Smooth muscle cell (in vitro differentiated cells): ENCODE measurements around the gene RPL9. TPM values are rescaled to one million over a fixed set of nuclear protein-coding genes. Genes with fewer than 3 reads are reported as not detected.
A peak's percentile ranks its signal among the peaks of the same experiment; 100 is the strongest.

Experiments
- DNase-seq: peaks from one replicate; lab custom pipeline; 2025; ENCODE audit not compliant: unreplicated experiment; lab: John Stamatoyannopoulos, UW
- H2AFZ ChIP-seq: fragments of 200-600 bp; sonication (generic); 2 replicates; pipeline ENCODE4 v1.6.0; 2016; ENCODE audit warnings: antibody characterized with exemption, low read depth, mild to moderate bottlenecking
- H3F3A ChIP-seq: fragments of 200-600 bp; sonication (generic); 2 replicates; pipeline ENCODE4 v1.6.0; 2017; ENCODE audit warnings: antibody characterized with exemption, low read depth
- H3K27ac ChIP-seq: fragments of 200-600 bp; sonication (generic); 2 replicates; pipeline ENCODE4 v1.5.1; 2016; ENCODE audit warnings: low read depth, mild to moderate bottlenecking
- H3K27me3 ChIP-seq: fragments of 200-600 bp; sonication (generic); 2 replicates; pipeline ENCODE4 v1.6.1; 2016; ENCODE audit warnings: low read depth, mild to moderate bottlenecking
- H3K36me3 ChIP-seq: fragments of 200-600 bp; sonication (generic); 2 replicates; pipeline ENCODE4 v1.5.1; 2016; ENCODE audit warnings: low read depth
- H3K4me1 ChIP-seq: fragments of 200-600 bp; sonication (generic); 2 replicates; pipeline ENCODE4 v1.5.1; 2016; ENCODE audit warnings: low read depth
- H3K4me2 ChIP-seq: fragments of 200-600 bp; sonication (generic); 2 replicates; pipeline ENCODE4 v1.6.0; 2016; ENCODE audit warnings: mild to moderate bottlenecking
- H3K4me3 ChIP-seq: fragments of 200-600 bp; sonication (generic); 2 replicates; pipeline ENCODE4 v1.5.1; 2016; ENCODE audit warnings: mild to moderate bottlenecking
- H3K79me2 ChIP-seq: fragments of 200-600 bp; sonication (generic); 2 replicates; pipeline ENCODE4 v1.6.0; 2016; ENCODE audit warnings: low read depth, mild to moderate bottlenecking
- H3K9ac ChIP-seq: fragments of 200-600 bp; sonication (generic); 2 replicates; pipeline ENCODE4 v1.6.0; 2016; ENCODE audit warnings: low read depth
- H3K9me3 ChIP-seq: fragments of 200-600 bp; sonication (generic); replicated peaks from 2 replicates; pipeline ENCODE4 v1.5.1; 2016; ENCODE audit warnings: low read depth
- H4K20me1 ChIP-seq: fragments of 200-600 bp; sonication (generic); 2 replicates; pipeline ENCODE4 v1.6.0; 2016; ENCODE audit warnings: low read depth
- WGBS: methylation state at CpG from one replicate; pipeline ENCODE4 v1.1.7; 2016; ENCODE audit warnings: low lambda C conversion rate; 5-methylcytosine and 5-hydroxymethylcytosine counted together
- polyA plus RNA-seq: library from polyadenylated mRNA; unstranded; fragments of >200 nt; fragmentation: Nextera tagmentation; extraction: Ambion mirVana; gene quantifications from 2 replicates; pipeline ENCODE4 v1.2.1, GENCODE V29; 2016
- total RNA-seq: library from RNA; depleted of rRNA; stranded (reverse); fragments of >200 nt; gene quantifications from 2 replicates; pipeline ENCODE4 v1.2.3, GENCODE V29; 2014
- TF ChIP-seq, protein P1 (sequence below): fragments of 200-600 bp; sonication (generic); IDR thresholded peaks from 2 replicates; pipeline ENCODE4 v1.5.1; 2017; ENCODE audit warnings: borderline replicate concordance, mild to moderate bottlenecking, antibody characterized with exemption; ENCODE audit not compliant: insufficient read depth, poor library complexity, severe bottlenecking

Gene RPL9
- total and polyA plus RNA-seq, 2 experiments from 2014 or later: 506 to 3,249 TPM

DNA sequence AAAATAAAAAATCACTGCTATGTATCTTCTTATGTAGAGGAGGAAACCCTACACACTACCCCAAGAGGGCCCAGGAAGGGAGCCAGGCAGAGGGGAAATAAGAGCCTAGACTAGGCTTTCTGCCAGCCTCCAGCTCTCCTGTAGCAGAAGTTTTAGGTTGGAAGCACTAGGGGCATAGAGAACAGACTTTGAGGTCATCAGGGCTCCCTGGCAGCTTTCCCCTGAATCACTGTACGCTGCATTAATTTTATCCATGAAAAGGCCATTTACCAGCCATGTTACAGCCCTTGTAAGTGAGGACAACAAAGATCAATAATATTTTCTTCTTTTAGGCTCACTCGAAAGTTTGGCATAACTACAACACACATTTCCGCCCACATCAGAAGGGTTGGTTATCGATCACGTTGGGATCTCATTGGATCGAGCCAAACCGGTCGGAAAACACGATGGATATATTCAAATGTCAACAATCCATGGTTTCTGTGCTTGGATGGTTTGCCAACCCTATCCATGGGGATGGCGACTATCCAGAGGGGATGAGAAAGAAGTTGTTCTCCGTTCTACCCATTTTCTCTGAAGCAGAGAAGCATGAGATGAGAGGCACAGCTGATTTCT, 24.7 kb downstream of the RPL9 start:
- Histone ChIP-seq H3K79me2 (no peaks in the 10 kb centered on the region), H3K27ac (no peak overlapping the region)

DNA sequence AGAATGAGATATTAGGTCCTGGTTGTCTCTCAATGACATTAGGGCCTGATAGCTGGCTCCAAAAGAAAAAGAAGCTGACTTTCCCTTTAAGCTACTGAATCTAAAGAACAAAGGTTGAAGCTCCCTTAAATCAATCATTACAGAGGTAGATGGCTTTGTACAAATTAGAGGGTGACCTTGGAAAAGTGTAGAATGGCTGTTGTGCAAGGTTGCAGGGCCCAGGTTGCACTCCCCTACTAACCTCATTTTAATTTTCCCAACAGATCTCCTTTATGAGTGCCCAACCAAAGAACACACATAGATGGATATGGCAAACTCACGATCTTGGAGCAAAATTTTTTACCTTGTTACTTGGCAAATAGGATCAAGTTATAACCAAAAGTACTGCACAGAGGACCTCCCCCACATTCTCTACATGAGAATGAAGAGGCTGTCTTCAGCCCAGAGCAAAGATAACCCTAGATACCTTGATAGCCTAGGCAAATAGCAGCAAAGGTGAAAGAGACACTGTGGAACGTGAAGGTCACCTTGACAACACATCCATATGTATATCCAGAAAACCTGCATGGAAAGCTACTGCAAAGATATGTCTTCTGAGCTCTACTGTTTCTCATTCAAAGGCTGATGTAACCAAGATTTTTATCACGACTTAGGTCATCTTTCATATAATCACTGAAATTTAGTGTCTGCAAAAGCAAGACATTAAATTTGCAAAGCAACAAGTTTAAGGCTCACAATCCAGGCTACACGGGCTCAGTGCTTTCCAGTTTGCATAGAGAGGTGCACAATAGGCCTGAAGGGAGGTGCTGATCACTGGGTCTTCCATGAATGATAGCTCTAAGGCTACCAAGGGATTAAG, 29.0 kb downstream of the RPL9 start:
- TF ChIP-seq, protein P1, sequence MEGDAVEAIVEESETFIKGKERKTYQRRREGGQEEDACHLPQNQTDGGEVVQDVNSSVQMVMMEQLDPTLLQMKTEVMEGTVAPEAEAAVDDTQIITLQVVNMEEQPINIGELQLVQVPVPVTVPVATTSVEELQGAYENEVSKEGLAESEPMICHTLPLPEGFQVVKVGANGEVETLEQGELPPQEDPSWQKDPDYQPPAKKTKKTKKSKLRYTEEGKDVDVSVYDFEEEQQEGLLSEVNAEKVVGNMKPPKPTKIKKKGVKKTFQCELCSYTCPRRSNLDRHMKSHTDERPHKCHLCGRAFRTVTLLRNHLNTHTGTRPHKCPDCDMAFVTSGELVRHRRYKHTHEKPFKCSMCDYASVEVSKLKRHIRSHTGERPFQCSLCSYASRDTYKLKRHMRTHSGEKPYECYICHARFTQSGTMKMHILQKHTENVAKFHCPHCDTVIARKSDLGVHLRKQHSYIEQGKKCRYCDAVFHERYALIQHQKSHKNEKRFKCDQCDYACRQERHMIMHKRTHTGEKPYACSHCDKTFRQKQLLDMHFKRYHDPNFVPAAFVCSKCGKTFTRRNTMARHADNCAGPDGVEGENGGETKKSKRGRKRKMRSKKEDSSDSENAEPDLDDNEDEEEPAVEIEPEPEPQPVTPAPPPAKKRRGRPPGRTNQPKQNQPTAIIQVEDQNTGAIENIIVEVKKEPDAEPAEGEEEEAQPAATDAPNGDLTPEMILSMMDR: no peak
- WGBS: 87% methylated on average over 4 of the region's 4 CpGs
- Histone ChIP-seq H3K27me3 (no peaks in the 10 kb centered on the region), H4K20me1 (no peaks in the 10 kb centered on the region), H3K4me2 (no peak overlapping the region), H3K9ac (no peak overlapping the region), H3K27ac (no peak overlapping the region), H3F3A (no peaks in the 10 kb centered on the region), H3K4me1 (no peaks in the 10 kb centered on the region), H3K4me3 (no peak overlapping the region), H2AFZ (no peak overlapping the region), H3K79me2 (no peaks in the 10 kb centered on the region), H3K36me3 (no peaks in the 10 kb centered on the region), H3K9me3 (no peaks in the 10 kb centered on the region)
- DNase-seq: no peak

More for the DNA sequence above, 24.7 kb downstream of the RPL9 start:
- no peak overlapping the region for H2AFZ ChIP-seq
- 93% methylated on average over 11 of the region's 11 CpGs for WGBS
- H3K27me3 ChIP-seq: peaks cover 5% of the 10 kb centered on the region
- no peak overlapping the region for H3K9ac ChIP-seq
- H4K20me1 ChIP-seq: no peaks in the 10 kb centered on the region
- H3K36me3 ChIP-seq: no peaks in the 10 kb centered on the region
- no peaks in the 10 kb centered on the region for H3K9me3 ChIP-seq
- DNase-seq: no peak
- H3F3A ChIP-seq: no peaks in the 10 kb centered on the region
- H3K4me1 ChIP-seq: no peaks in the 10 kb centered on the region
- TF ChIP-seq, protein P1: no peak
- no peak overlapping the region for H3K4me2 ChIP-seq
- no peak overlapping the region for H3K4me3 ChIP-seq

DNA sequence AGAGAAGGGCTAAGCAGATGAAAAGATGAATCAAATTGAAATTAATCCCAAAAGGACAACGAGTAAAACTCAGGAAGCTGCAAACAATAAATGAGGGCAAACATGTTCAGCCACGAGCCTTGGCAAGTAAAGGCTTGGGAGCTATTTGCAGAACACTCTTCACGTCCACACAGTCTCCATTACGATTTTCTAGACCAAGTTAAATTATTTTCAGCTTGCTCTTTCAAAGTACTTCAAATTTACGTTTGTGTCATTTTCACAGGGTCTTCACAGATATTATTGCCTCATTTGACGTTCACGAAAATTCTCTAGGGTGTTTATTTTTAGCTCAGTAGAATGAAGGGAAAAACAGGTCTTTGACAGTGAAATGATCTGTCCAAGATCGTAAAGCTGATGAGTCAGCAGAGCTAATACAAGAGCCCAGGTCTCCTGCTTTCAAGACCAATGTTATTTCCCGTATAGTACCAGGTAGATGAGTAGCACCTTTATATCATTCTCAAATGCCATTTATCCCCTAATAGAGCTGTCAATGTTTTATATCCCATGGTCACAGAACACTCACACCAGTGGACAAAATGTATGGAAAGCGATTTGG, 31.1 kb downstream of the RPL9 start:
- Histone ChIP-seq H3K27ac (no peak overlapping the region), H3K9me3 (no peaks in the 10 kb centered on the region), H3K36me3 (no peaks in the 10 kb centered on the region), H3K4me3 (peak overlapping the region; percentile 19), H3K4me1 (no peaks in the 10 kb centered on the region), H3F3A (no peaks in the 10 kb centered on the region), H3K9ac (no peak overlapping the region), H3K79me2 (no peaks in the 10 kb centered on the region), H2AFZ (no peak overlapping the region), H4K20me1 (no peaks in the 10 kb centered on the region), H3K4me2 (no peak overlapping the region), H3K27me3 (no peaks in the 10 kb centered on the region)
- TF ChIP-seq, protein P1: no peak
- DNase-seq: no peak
- WGBS: 66% methylated on average over 10 of the region's 10 CpGs
